Breast epithelium (tissue), 3 donors: ENCODE measurements around the gene PARP4.
"Not testable (repeated sequence)": the region's sequence is repeated elsewhere in the genome, so short reads cannot be mapped to it uniquely, and the experiment has no call there.

Experiments used
- CTCF ChIP-seq, 3 donors: fragments of 450-650 bp; IDR thresholded peaks; one replicate each; pipeline ENCODE4 v1.5.1; 2016 to 2017; ENCODE audit warnings: antibody characterized with exemption in 3 of 3, mild to moderate bottlenecking in 3 of 3, moderate library complexity in 3 of 3
- POLR2A ChIP-seq: fragments of 450-650 bp; IDR thresholded peaks from one replicate; pipeline ENCODE4 v1.6.1; 2016; ENCODE audit warnings: antibody characterized with exemption, mild to moderate bottlenecking, moderate library complexity
- POLR2AphosphoS5 ChIP-seq, 3 donors: sonication (generic); formaldehyde crosslinking; IDR thresholded peaks; one replicate each; pipeline ENCODE4 v1.6.1; 2017; ENCODE audit warnings: antibody characterized with exemption in 3 of 3

GRCh38 chr13:24388743-24389142 is 123.8 kb downstream of the PARP4 start:
- not testable (repeated sequence) for TF ChIP-seq POLR2AphosphoS5 (IDR thresholded peaks at IDR 0.05); CTCF (IDR thresholded peaks at IDR 0.05); POLR2A
